ENCODE data around the gene STARD10. TPM values are rescaled to one million over a fixed set of nuclear protein-coding genes. Genes with fewer than 3 reads are reported as not detected.

Gene STARD10
- total and polyA plus RNA-seq, 2 experiments from 2014 or later, result 16.6 to 20.5 TPM

- TF ChIP-seq REST (IDR thresholded peaks at IDR 0.05; ENCODE audit: unreplicated experiment) (no peak), CREB1 (CRISPR knock-in tag; IDR thresholded peaks at IDR 0.05; ENCODE audit: low read depth) (no peak), EZH2 (IDR thresholded peaks at IDR 0.05; ENCODE audit: low read depth, unreplicated experiment) (no peak), JUNB (IDR thresholded peaks at IDR 0.05; ENCODE audit: unreplicated experiment) (no peak)
- TF ChIP-seq, protein P1, sequence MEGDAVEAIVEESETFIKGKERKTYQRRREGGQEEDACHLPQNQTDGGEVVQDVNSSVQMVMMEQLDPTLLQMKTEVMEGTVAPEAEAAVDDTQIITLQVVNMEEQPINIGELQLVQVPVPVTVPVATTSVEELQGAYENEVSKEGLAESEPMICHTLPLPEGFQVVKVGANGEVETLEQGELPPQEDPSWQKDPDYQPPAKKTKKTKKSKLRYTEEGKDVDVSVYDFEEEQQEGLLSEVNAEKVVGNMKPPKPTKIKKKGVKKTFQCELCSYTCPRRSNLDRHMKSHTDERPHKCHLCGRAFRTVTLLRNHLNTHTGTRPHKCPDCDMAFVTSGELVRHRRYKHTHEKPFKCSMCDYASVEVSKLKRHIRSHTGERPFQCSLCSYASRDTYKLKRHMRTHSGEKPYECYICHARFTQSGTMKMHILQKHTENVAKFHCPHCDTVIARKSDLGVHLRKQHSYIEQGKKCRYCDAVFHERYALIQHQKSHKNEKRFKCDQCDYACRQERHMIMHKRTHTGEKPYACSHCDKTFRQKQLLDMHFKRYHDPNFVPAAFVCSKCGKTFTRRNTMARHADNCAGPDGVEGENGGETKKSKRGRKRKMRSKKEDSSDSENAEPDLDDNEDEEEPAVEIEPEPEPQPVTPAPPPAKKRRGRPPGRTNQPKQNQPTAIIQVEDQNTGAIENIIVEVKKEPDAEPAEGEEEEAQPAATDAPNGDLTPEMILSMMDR (conservative IDR thresholded peaks at IDR 0.05; ENCODE audit: low read depth in 2 of 2), result no peak
Measured at GRCh38 chr11:72759468-72759985, 34.3 kb downstream of the STARD10 start (continued).

GRCh38 chr11:72758690-72759389 is 35.0 kb downstream of the STARD10 start:
- peaks cover 3% of the 10 kb centered on the region; the same call in 1 of the 3 replicates for H3K36me3 Mint-ChIP-seq (ENCODE audit: low read depth)
- no peak overlapping the region for H3K4me2 ChIP-seq
- peaks cover 16% of the 10 kb centered on the region for H3K27me3 Mint-ChIP-seq (ENCODE audit: insufficient read depth, low read depth, poor library complexity)
- no peak overlapping the region for H3K4me3 Mint-ChIP-seq
- 0 out of 2 replicates have a peak, but pooled peaks cover 3% of the 10 kb centered on the region for H3F3A ChIP-seq (replicated peaks; ENCODE audit: low read depth)
- H3K27ac Mint-ChIP-seq, result no peak overlapping the region
- H3K4me1 Mint-ChIP-seq, result peaks cover 16% of the 10 kb centered on the region
- ATAC-seq, result no peak
- H3K79me2 ChIP-seq (replicated peaks; ENCODE audit: insufficient read depth), result no peaks in the 10 kb centered on the region
- no peaks in the 10 kb centered on the region; the same call in 2 of the 3 replicates for H3K9me3 Mint-ChIP-seq
- H3K4me1 ChIP-seq (ENCODE audit: insufficient read depth), result peaks cover 12% of the 10 kb centered on the region
- H2AFZ ChIP-seq, result no peak overlapping the region
- H3K36me3 ChIP-seq (ENCODE audit: insufficient read depth), result no peaks in the 10 kb centered on the region
- no peaks in the 10 kb centered on the region for H3K9me2 ChIP-seq (ENCODE audit: insufficient read depth)
- H3K4me3 ChIP-seq, result no peak overlapping the region
- no peaks in the 10 kb centered on the region; the same call in 1 of the 2 replicates for H4K20me1 ChIP-seq (replicated peaks; ENCODE audit: insufficient read depth)
- peaks cover 15% of the 10 kb centered on the region for H3K27me3 ChIP-seq (ENCODE audit: insufficient read depth)
- no peak overlapping the region for H3K27ac ChIP-seq (ENCODE audit: low read depth)
- no peak for DNase-seq (ENCODE audit: low spot score)
- TF ChIP-seq POLR2AphosphoS5 (IDR thresholded peaks at IDR 0.05; ENCODE audit: low read depth) (no peak), ZNF331 (CRISPR knock-in tag; IDR thresholded peaks at IDR 0.05; ENCODE audit: low read depth) (no peak), STAT1 (IDR thresholded peaks at IDR 0.05; ENCODE audit: unreplicated experiment) (no peak), JUNB (IDR thresholded peaks at IDR 0.05; ENCODE audit: unreplicated experiment) (no peak), ZNF114 (CRISPR knock-in tag; IDR thresholded peaks at IDR 0.05) (no peak), EZH2phosphoT487 (IDR thresholded peaks at IDR 0.05; ENCODE audit: unreplicated experiment) (no peak), EZH2 (IDR thresholded peaks at IDR 0.05; ENCODE audit: low read depth, unreplicated experiment) (no peak)
- TF ChIP-seq, protein P1 (conservative IDR thresholded peaks at IDR 0.05; ENCODE audit: low read depth in 2 of 2), result no peak

All from GM23338 (cell line).